Sigmoid colon (tissue), 4 donors: Measurements from ENCODE around the gene MICALL2.

Experiments used
- CTCF ChIP-seq, 4 experiments: fragments of 450-650 bp in 3 of 4; fragments of 200-600 bp in 1 of 4; IDR thresholded peaks; one replicate each; pipeline ENCODE4 v1.5.1; 2016 to 2019; ENCODE audit warnings: antibody characterized with exemption in 4 of 4, mild to moderate bottlenecking in 3 of 4, moderate library complexity in 2 of 4
- EP300 ChIP-seq, 4 donors: sonication (generic); formaldehyde crosslinking; IDR thresholded peaks; one replicate each; pipeline ENCODE4 v1.6.1; 2017; ENCODE audit warnings: antibody characterized with exemption in 4 of 4
- POLR2AphosphoS5 ChIP-seq, 4 donors: sonication (generic); formaldehyde crosslinking; IDR thresholded peaks; one replicate each; pipeline ENCODE4 v1.6.1; 2017; ENCODE audit warnings: antibody characterized with exemption in 4 of 4

GRCh38 chr7:1494447-1494846 is 35.2 kb upstream of the MICALL2 start:
- no peak for TF ChIP-seq POLR2AphosphoS5 (IDR thresholded peaks at IDR 0.05)
- no peak for TF ChIP-seq CTCF (IDR thresholded peaks at IDR 0.05)
- TF ChIP-seq EP300 (IDR thresholded peaks at IDR 0.05) = no peak
